GM12892 (cell line): ENCODE measurements around the gene REXO4.

Experiments used
- POLR2A ChIP-seq: IDR thresholded peaks from 2 replicates; pipeline ENCODE4 v1.6.1; 2011; ENCODE audit warnings: low read depth, low read length, control low read depth
- POLR2AphosphoS5 ChIP-seq: IDR thresholded peaks from 2 replicates; pipeline ENCODE4 v1.6.1; 2011; ENCODE audit warnings: low read depth, low read length, control low read depth

GRCh38 chr9:133377721-133378216 lies 40.0 kb downstream of the REXO4 start:
- TF ChIP-seq POLR2A, result no peak
- no peak for TF ChIP-seq POLR2AphosphoS5
